Gastroesophageal sphincter (tissue), 3 donors: ENCODE measurements around the gene PLXDC2.

ENCODE experiments used
- POLR2AphosphoS5 ChIP-seq: sonication (generic); formaldehyde crosslinking; IDR thresholded peaks from one replicate; pipeline ENCODE4 v1.6.1; 2017; ENCODE audit warnings: antibody characterized with exemption
- TF ChIP-seq, protein P1 (sequence below), 4 experiments: fragments of 200-600 bp in 2 of 4; fragments of 450-650 bp in 2 of 4; sonication (generic) in 1 of 4; IDR thresholded peaks; one replicate each; pipeline ENCODE4 v1.5.1; 2017 to 2019; ENCODE audit warnings: antibody characterized with exemption in 4 of 4, mild to moderate bottlenecking in 2 of 4, moderate library complexity in 2 of 4

DNA sequence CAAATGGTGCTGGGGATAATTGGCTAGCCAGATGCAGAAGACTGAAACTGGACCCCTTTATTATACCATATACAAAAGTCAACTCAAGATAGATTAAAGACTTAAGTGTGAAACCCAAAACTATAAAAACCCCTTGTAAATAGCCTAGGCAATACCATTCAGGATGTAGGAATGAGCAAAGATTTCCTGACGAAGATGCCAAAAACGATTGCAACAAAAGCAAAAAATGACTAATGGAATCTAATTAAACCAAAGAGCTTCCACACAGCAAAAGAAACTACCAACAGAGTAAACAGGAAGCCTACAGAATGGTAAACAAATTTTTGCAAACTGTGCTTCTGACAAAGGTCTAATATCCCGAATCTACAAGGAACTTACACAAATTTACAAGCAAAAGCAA lies 30.9 kb upstream of the PLXDC2 start:
- TF ChIP-seq, protein P1, sequence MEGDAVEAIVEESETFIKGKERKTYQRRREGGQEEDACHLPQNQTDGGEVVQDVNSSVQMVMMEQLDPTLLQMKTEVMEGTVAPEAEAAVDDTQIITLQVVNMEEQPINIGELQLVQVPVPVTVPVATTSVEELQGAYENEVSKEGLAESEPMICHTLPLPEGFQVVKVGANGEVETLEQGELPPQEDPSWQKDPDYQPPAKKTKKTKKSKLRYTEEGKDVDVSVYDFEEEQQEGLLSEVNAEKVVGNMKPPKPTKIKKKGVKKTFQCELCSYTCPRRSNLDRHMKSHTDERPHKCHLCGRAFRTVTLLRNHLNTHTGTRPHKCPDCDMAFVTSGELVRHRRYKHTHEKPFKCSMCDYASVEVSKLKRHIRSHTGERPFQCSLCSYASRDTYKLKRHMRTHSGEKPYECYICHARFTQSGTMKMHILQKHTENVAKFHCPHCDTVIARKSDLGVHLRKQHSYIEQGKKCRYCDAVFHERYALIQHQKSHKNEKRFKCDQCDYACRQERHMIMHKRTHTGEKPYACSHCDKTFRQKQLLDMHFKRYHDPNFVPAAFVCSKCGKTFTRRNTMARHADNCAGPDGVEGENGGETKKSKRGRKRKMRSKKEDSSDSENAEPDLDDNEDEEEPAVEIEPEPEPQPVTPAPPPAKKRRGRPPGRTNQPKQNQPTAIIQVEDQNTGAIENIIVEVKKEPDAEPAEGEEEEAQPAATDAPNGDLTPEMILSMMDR (IDR thresholded peaks at IDR 0.05) = no peak
- TF ChIP-seq POLR2AphosphoS5 = no peak
